Natural killer cell (primary cell): ENCODE data around the gene BIN1. TPM values are rescaled to one million over a fixed set of nuclear protein-coding genes. Genes with fewer than 3 reads are reported as not detected.

Source experiments
- ATAC-seq, 3 donors: fragments of 150-1000 bp in 2 of 3; fragments of 200-7000 bp in 1 of 3; cut with Tn5 transposase; 1 replicate in 1 of 3; 2 replicates in 2 of 3; pipeline ENCODE4 v1.10.0; 2021; ENCODE audit warnings: mild to moderate bottlenecking in 2 of 3, moderate library complexity in 2 of 3
- DNase-seq, 2 donors: peaks; one replicate each; pipeline versions ENCODE4 v3.0.0 to v3.0.0-alpha.2; 2013 to 2021; ENCODE audit warnings: mixed read lengths in 1 of 2
- H3K27ac ChIP-seq: one replicate; pipeline ENCODE4 v1.5.1; 2013; ENCODE audit warnings: mild to moderate bottlenecking, low read length
- H3K27me3 ChIP-seq: one replicate; pipeline ENCODE4 v1.6.1; 2013; ENCODE audit warnings: low read length; ENCODE audit not compliant: control insufficient read depth, insufficient read depth
- H3K36me3 ChIP-seq: one replicate; pipeline ENCODE4 v1.6.1; 2013; ENCODE audit warnings: low read length; ENCODE audit not compliant: control insufficient read depth, insufficient read depth
- H3K4me1 ChIP-seq: one replicate; pipeline ENCODE4 v1.6.1; 2013; ENCODE audit warnings: low read length; ENCODE audit not compliant: control insufficient read depth, insufficient read depth
- H3K4me3 ChIP-seq: one replicate; pipeline ENCODE4 v1.5.1; 2013; ENCODE audit warnings: low read length
- H3K9me3 ChIP-seq: one replicate; pipeline ENCODE4 v1.6.1; 2013; ENCODE audit warnings: low read length; ENCODE audit not compliant: control insufficient read depth, insufficient read depth
- H3K27ac Mint-ChIP-seq, 2 donors: one replicate each; pipeline ENCODE4 v1.8.0; 2022; ENCODE audit warnings: mild to moderate bottlenecking in 2 of 2, mixed read lengths in 2 of 2, moderate library complexity in 1 of 2
- H3K27me3 Mint-ChIP-seq, 2 donors: one replicate each; pipeline ENCODE4 v1.8.0; 2022; ENCODE audit warnings: low read depth in 2 of 2, mixed read lengths in 2 of 2
- H3K36me3 Mint-ChIP-seq: one replicate; pipeline ENCODE4 v1.8.0; 2022; ENCODE audit warnings: mixed read lengths
- H3K4me1 Mint-ChIP-seq, 2 donors: one replicate each; pipeline ENCODE4 v1.8.0; 2022; ENCODE audit warnings: mixed read lengths in 2 of 2
- H3K4me3 Mint-ChIP-seq: one replicate; pipeline ENCODE4 v1.8.0; 2022; ENCODE audit warnings: mild to moderate bottlenecking, moderate library complexity, mixed read lengths
- H3K9me3 Mint-ChIP-seq, 2 donors: one replicate each; pipeline ENCODE4 v1.8.0; 2022; ENCODE audit warnings: mixed read lengths in 2 of 2
- WGBS: methylation state at CpG from one replicate; pipeline ENCODE4 v1.1.7; 2013; ENCODE audit warnings: missing lambda C conversion rate; ENCODE audit not compliant: insufficient coverage; 5-methylcytosine and 5-hydroxymethylcytosine counted together
- intact Hi-C: fragments of 100-400 bp; cut with micrococcal nuclease; formaldehyde crosslinking; loops from one replicate; pipeline ENCODE4 v1.14.2; 2022
- total RNA-seq, 4 donors: library from RNA; stranded (reverse); fragments of 120-200 nt in 1 of 4; gene quantifications; one replicate each; pipeline versions ENCODE4 v1.2.3 to v1.2.4, GENCODE V29; 2013 to 2022
- TF ChIP-seq, protein P1 (sequence below): fragments of 200-600 bp; IDR thresholded peaks from one replicate; pipeline ENCODE4 v1.8.0; 2022; ENCODE audit warnings: antibody characterized with exemption

Gene BIN1
- total RNA-seq, 3 donors from 2014 or later (not counting 1 experiment from before 2014, with no cell fraction given) = 73.5 to 131 (median 107) TPM

- 72% methylated on average over 7 of the region's 7 CpGs for WGBS
- no peaks in the 10 kb centered on the region for H3K27me3 ChIP-seq
- no peak overlapping the region for H3K27ac Mint-ChIP-seq
- peaks cover 9% of the 10 kb centered on the region for H3K4me1 ChIP-seq
- ATAC-seq = no peak
- H3K9me3 ChIP-seq = no peaks in the 10 kb centered on the region
- no peaks in the 10 kb centered on the region for H3K36me3 Mint-ChIP-seq
- H3K36me3 ChIP-seq = no peaks in the 10 kb centered on the region
- TF ChIP-seq, protein P1, sequence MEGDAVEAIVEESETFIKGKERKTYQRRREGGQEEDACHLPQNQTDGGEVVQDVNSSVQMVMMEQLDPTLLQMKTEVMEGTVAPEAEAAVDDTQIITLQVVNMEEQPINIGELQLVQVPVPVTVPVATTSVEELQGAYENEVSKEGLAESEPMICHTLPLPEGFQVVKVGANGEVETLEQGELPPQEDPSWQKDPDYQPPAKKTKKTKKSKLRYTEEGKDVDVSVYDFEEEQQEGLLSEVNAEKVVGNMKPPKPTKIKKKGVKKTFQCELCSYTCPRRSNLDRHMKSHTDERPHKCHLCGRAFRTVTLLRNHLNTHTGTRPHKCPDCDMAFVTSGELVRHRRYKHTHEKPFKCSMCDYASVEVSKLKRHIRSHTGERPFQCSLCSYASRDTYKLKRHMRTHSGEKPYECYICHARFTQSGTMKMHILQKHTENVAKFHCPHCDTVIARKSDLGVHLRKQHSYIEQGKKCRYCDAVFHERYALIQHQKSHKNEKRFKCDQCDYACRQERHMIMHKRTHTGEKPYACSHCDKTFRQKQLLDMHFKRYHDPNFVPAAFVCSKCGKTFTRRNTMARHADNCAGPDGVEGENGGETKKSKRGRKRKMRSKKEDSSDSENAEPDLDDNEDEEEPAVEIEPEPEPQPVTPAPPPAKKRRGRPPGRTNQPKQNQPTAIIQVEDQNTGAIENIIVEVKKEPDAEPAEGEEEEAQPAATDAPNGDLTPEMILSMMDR = no peak
- H3K27ac ChIP-seq = no peak overlapping the region
- H3K9me3 Mint-ChIP-seq = no peaks in the 10 kb centered on the region
- peaks cover under 1 to 9% of the 10 kb centered on the region in 2 donors for H3K4me1 Mint-ChIP-seq
- no peak for DNase-seq
- intact Hi-C loops = no loop called here
- H3K4me3 Mint-ChIP-seq = no peak overlapping the region
- peaks cover 0 to 9% of the 10 kb centered on the region in 2 donors for H3K27me3 Mint-ChIP-seq
- no peak overlapping the region for H3K4me3 ChIP-seq
Measured at GRCh38 chr2:127098711-127099110, 8.2 kb downstream of the BIN1 start.

GRCh38 chr2:127097841-127098651, 8.9 kb downstream of the BIN1 start:
- Histone ChIP-seq H3K27ac (no peak overlapping the region), H3K4me1 (peaks cover 16% of the 10 kb centered on the region), H3K27me3 (no peaks in the 10 kb centered on the region), H3K4me3 (no peak overlapping the region), H3K9me3 (no peaks in the 10 kb centered on the region), H3K36me3 (no peaks in the 10 kb centered on the region)
- DNase-seq = no peak
- intact Hi-C loops = no loop called here
- Mint-ChIP-seq H3K27ac (no peak overlapping the region), H3K4me3 (no peak overlapping the region), H3K36me3 (no peaks in the 10 kb centered on the region), H3K9me3 (no peaks in the 10 kb centered on the region), H3K27me3 (peaks cover 0 to 9% of the 10 kb centered on the region in 2 donors), H3K4me1 (peaks cover 7 to 16% of the 10 kb centered on the region in 2 donors)
- 94% methylated on average over 16 of the region's 16 CpGs for WGBS
- TF ChIP-seq, protein P1 = no peak
- no peak for ATAC-seq

- no peaks in the 10 kb centered on the region for H3K36me3 Mint-ChIP-seq
- H3K27me3 Mint-ChIP-seq = peaks cover 0 to 8% of the 10 kb centered on the region in 2 donors
- Histone ChIP-seq H3K9me3 (no peaks in the 10 kb centered on the region), H3K4me3 (no peak overlapping the region), H3K27me3 (no peaks in the 10 kb centered on the region), H3K36me3 (no peaks in the 10 kb centered on the region), H3K27ac (no peak overlapping the region), H3K4me1 (peaks cover 22% of the 10 kb centered on the region)
- peaks cover 7 to 11% of the 10 kb centered on the region in 2 donors for H3K4me1 Mint-ChIP-seq
- no peak for ATAC-seq
- H3K4me3 Mint-ChIP-seq = no peak overlapping the region
- H3K9me3 Mint-ChIP-seq = no peaks in the 10 kb centered on the region
- TF ChIP-seq, protein P1 = no peak
- intact Hi-C loops = no loop called here
- no peak for DNase-seq
- no peak overlapping the region for H3K27ac Mint-ChIP-seq
- 82% methylated on average over 3 of the region's 3 CpGs for WGBS
Measured at GRCh38 chr2:127097471-127097765, 9.5 kb downstream of the BIN1 start.
